WTC11 (cell line): Measurements from ENCODE around the gene FCHSD2. TPM values are rescaled to one million over a fixed set of nuclear protein-coding genes. Genes with fewer than 3 reads are reported as not detected.

Source experiments
- ATAC-seq: fragments of 200-7000 bp; cut with Tn5 transposase; 2 replicates; pipeline ENCODE4 v1.10.0; 2021; ENCODE audit warnings: mild to moderate bottlenecking, moderate library complexity
- CTCF ChIA-PET: fragments of 300-600 bp; sonication (Branson Sonifier 250); formaldehyde crosslinking; loops from one replicate; lab custom pipeline; 2021; ENCODE audit warnings: antibody characterized with exemption; lab: Charles Lee
- POLR2A ChIA-PET: fragments of 350-600 bp; sonication (Branson Sonifier 250); formaldehyde crosslinking; loops from one replicate; lab custom pipeline; 2021; ENCODE audit warnings: antibody characterized with exemption; lab: Charles Lee
- DNase-seq: peaks from one replicate; pipeline ENCODE4 v3.0.0; 2021; ENCODE audit warnings: low spot score
- H3K27ac Mint-ChIP-seq: 2 replicates; pipeline ENCODE4 v1.8.0; 2021; ENCODE audit warnings: mixed read lengths
- H3K27me3 Mint-ChIP-seq: 2 replicates; pipeline ENCODE4 v1.8.0; 2021; ENCODE audit warnings: low read depth, mild to moderate bottlenecking, moderate library complexity, mixed read lengths
- H3K36me3 Mint-ChIP-seq: 2 replicates; pipeline ENCODE4 v1.8.0; 2021; ENCODE audit warnings: mixed read lengths
- H3K4me1 Mint-ChIP-seq: 2 replicates; pipeline ENCODE4 v1.8.0; 2022; ENCODE audit warnings: mixed read lengths
- H3K4me3 Mint-ChIP-seq: 2 replicates; pipeline ENCODE4 v1.8.0; 2021; ENCODE audit warnings: mild to moderate bottlenecking, moderate library complexity, mixed read lengths
- H3K9me3 Mint-ChIP-seq: 2 replicates; pipeline ENCODE4 v1.8.0; 2021; ENCODE audit warnings: mixed read lengths
- ATF1 ChIP-seq: sonication (generic); formaldehyde crosslinking; IDR thresholded peaks from 2 replicates; pipeline ENCODE4 v1.8.1; 2023; ENCODE audit warnings: mild to moderate bottlenecking, moderate library complexity, missing genetic modification reagents
- FOXK1 ChIP-seq: sonication (generic); formaldehyde crosslinking; IDR thresholded peaks from 2 replicates; pipeline ENCODE4 v1.8.0; 2022; ENCODE audit warnings: mild to moderate bottlenecking, moderate library complexity, missing genetic modification reagents
- GABPB1 ChIP-seq: sonication (generic); formaldehyde crosslinking; IDR thresholded peaks from 2 replicates; pipeline ENCODE4 v1.8.1; 2023; ENCODE audit warnings: mild to moderate bottlenecking, missing genetic modification reagents
- GTF2I ChIP-seq: fragments of 250-450 bp; sonication (Bioruptor Pico); conservative IDR thresholded peaks from 2 replicates; pipeline ENCODE4 v1.4.0; 2021; ENCODE audit warnings: mild to moderate bottlenecking
- IRF2 ChIP-seq: sonication (generic); formaldehyde crosslinking; IDR thresholded peaks from 2 replicates; pipeline ENCODE4 v1.8.0; 2022; ENCODE audit warnings: low read depth, missing genetic modification reagents, borderline replicate concordance
- PRRX2 ChIP-seq: fragments of 250-450 bp; sonication (Bioruptor Pico); IDR thresholded peaks from 2 replicates; pipeline ENCODE4 v1.8.0; 2021; ENCODE audit warnings: mild to moderate bottlenecking
- SOX15 ChIP-seq: fragments of 250-450 bp; sonication (Bioruptor Pico); IDR thresholded peaks from 2 replicates; pipeline ENCODE4 v1.9.0; 2021; ENCODE audit warnings: mild to moderate bottlenecking
- TEAD1 ChIP-seq: sonication (generic); formaldehyde crosslinking; IDR thresholded peaks from 2 replicates; pipeline ENCODE4 v1.8.0; 2022; ENCODE audit warnings: mild to moderate bottlenecking, missing genetic modification reagents
- ZNF232 ChIP-seq: sonication (generic); formaldehyde crosslinking; IDR thresholded peaks from 2 replicates; pipeline ENCODE4 v1.8.0; 2022; ENCODE audit warnings: mild to moderate bottlenecking, missing genetic modification reagents
- ZNF263 ChIP-seq: sonication (generic); formaldehyde crosslinking; IDR thresholded peaks from 2 replicates; pipeline ENCODE4 v1.8.1; 2022; ENCODE audit warnings: low read depth, mild to moderate bottlenecking, moderate library complexity, missing genetic modification reagents
- ZNF317 ChIP-seq: sonication (generic); formaldehyde crosslinking; IDR thresholded peaks from 2 replicates; pipeline ENCODE4 v1.8.1; 2023; ENCODE audit warnings: low read depth, mild to moderate bottlenecking, moderate library complexity, missing genetic modification reagents, borderline replicate concordance
- ZNF423 ChIP-seq: fragments of 250-450 bp; sonication (Bioruptor Pico); IDR thresholded peaks from 2 replicates; pipeline ENCODE4 v2.1.2; 2022; ENCODE audit warnings: mild to moderate bottlenecking, moderate library complexity
- total RNA-seq: library from RNA; stranded (reverse); gene quantifications from 3 replicates; pipeline ENCODE4 v1.2.3, GENCODE V29; 2021
- TF ChIP-seq, protein P1 (sequence below): sonication (generic); formaldehyde crosslinking; conservative IDR thresholded peaks from 2 replicates; pipeline ENCODE4 v1.8.1; 2022; ENCODE audit warnings: mild to moderate bottlenecking, missing genetic modification reagents
- TF ChIP-seq, protein P2 (sequence below): sonication (generic); formaldehyde crosslinking; IDR thresholded peaks from 2 replicates; pipeline ENCODE4 v1.8.1; 2023; ENCODE audit warnings: mild to moderate bottlenecking, moderate library complexity, missing genetic modification reagents
- TF ChIP-seq, protein P3 (sequence below): fragments of 250-450 bp; sonication (Bioruptor Pico); conservative IDR thresholded peaks from 2 replicates; pipeline ENCODE4 v1.9.0; 2021; ENCODE audit warnings: mild to moderate bottlenecking
- TF ChIP-seq, protein P4 (sequence below): sonication (generic); formaldehyde crosslinking; IDR thresholded peaks from 2 replicates; pipeline ENCODE4 v1.8.0; 2023; ENCODE audit warnings: missing genetic modification reagents
- TF ChIP-seq, protein P5 (sequence below): sonication (generic); formaldehyde crosslinking; IDR thresholded peaks from 2 replicates; pipeline ENCODE4 v1.8.0; 2022; ENCODE audit warnings: mild to moderate bottlenecking, missing genetic modification reagents
- TF ChIP-seq, protein P6 (sequence below): sonication (generic); formaldehyde crosslinking; IDR thresholded peaks from 2 replicates; pipeline ENCODE4 v1.8.0; 2022; ENCODE audit warnings: missing genetic modification reagents
- TF ChIP-seq, protein P7 (sequence below): sonication (generic); formaldehyde crosslinking; IDR thresholded peaks from 2 replicates; pipeline ENCODE4 v1.8.1; 2023; ENCODE audit warnings: mild to moderate bottlenecking, missing genetic modification reagents, moderate library complexity

FCHSD2 gene
- total RNA-seq, 1 experiment from 2014 or later = 10.1 TPM

DNA sequence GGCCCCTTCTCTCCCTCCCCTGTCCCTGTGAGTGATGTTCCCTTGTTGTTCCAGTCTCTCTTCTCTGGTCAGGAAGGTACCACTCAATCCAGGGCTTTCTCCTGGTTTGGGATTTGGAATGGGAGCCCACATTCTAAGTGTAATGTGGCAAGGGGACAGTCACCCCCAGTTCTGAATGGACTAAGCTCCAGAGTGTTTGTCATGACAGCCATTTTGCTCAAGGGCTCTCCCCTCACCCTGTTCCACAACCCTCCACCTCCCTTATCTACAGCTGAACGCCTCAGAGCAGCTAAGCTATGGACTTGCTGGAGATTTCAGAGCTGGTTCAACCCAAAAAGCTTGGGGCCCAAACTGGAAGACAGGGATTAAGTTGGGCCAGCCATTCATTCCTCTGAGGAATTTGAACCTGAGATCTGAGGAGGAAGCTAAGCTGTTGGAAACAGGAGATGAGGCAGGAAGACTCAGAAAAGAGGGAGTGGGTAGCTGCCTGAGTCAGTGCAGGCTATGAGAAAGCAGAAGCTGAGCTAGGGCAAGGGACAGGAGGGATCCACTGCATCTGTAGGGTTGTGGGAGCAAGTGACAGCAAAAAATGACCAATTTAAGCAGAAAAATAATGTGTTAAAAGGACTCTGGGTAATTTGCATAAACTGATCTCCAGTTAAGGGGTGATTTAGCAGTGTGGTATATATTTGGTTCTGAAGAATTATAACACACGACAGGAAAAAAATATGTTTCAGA lies 22.9 kb upstream of the FCHSD2 start:
- DNase-seq = no peak
- Mint-ChIP-seq H3K9me3 (peaks cover 5% of the 10 kb centered on the region), H3K36me3 (no peaks in the 10 kb centered on the region), H3K27ac (no peak overlapping the region), H3K27me3 (no peaks in the 10 kb centered on the region; the same call in none of the 2 replicates), H3K4me1 (peaks cover 18% of the 10 kb centered on the region), H3K4me3 (no peak overlapping the region)
- no peak for ATAC-seq
- ChIA-PET POLR2A (interaction anchor here (0.8 kb wide), 1 partner anchor 23 kb away, joined by 4 read pairs; the partner anchor contains the start of gene FCHSD2), CTCF (interaction anchor here (0.7 to 2.0 kb wide), 6 partner anchors 14 to 124 kb away, joined by 3 to 10 read pairs (median 3); partner anchors contain the start of gene FCHSD2)
- TF ChIP-seq, protein P1, sequence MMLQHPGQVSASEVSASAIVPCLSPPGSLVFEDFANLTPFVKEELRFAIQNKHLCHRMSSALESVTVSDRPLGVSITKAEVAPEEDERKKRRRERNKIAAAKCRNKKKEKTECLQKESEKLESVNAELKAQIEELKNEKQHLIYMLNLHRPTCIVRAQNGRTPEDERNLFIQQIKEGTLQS = no peak
- TF ChIP-seq SOX15 (CRISPR knock-in tag) = no peak
- no peak for TF ChIP-seq TEAD1 (CRISPR knock-in tag)
- no peak for TF ChIP-seq GABPB1
- TF ChIP-seq, protein P2, sequence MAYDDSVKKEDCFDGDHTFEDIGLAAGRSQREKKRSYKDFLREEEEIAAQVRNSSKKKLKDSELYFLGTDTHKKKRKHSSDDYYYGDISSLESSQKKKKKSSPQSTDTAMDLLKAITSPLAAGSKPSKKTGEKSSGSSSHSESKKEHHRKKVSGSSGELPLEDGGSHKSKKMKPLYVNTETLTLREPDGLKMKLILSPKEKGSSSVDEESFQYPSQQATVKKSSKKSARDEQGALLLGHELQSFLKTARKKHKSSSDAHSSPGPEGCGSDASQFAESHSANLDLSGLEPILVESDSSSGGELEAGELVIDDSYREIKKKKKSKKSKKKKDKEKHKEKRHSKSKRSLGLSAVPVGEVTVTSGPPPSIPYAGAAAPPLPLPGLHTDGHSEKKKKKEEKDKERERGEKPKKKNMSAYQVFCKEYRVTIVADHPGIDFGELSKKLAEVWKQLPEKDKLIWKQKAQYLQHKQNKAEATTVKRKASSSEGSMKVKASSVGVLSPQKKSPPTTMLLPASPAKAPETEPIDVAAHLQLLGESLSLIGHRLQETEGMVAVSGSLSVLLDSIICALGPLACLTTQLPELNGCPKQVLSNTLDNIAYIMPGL = no peak
- TF ChIP-seq ZNF232 (CRISPR knock-in tag) = no peak
- TF ChIP-seq ZNF317 (CRISPR knock-in tag) = no peak
- TF ChIP-seq PRRX2 (CRISPR knock-in tag) = no peak
- no peak for TF ChIP-seq ATF1 (CRISPR knock-in tag)
- no peak for TF ChIP-seq ZNF423
- TF ChIP-seq GTF2I = no peak
- TF ChIP-seq, protein P3, sequence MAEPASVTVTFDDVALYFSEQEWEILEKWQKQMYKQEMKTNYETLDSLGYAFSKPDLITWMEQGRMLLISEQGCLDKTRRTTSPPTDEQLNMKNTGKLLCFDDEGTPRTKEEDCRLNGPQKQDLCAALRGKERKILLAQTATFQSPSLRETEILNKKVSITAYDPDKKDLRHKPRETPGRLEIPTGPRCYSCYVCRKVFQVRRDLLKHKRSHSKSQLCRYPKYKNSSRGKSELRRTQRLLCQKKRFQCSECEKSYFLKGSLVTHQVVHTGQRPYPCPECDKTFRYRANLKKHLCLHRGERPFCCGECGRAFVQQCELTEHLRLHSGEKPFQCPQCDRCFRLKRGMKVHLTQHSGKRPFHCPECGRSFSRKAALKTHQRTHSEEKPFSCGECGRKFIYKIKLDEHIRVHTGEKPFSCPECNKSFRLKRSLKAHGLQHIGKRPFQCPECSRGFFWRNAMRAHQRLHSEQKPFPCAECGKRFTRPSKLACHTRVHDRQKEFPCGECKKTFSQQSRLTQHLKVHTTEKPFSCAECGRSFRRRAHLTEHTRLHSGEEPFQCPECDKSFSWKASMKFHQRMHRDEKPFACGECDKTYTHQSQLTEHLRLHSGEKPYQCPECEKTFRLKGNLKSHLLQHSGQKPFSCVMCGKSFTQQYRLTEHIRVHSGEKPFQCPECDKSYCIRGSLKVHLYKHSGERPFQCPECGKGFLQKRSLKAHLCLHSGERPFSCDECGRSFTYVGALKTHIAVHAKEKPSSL (CRISPR knock-in tag) = no peak
- TF ChIP-seq, protein P4, sequence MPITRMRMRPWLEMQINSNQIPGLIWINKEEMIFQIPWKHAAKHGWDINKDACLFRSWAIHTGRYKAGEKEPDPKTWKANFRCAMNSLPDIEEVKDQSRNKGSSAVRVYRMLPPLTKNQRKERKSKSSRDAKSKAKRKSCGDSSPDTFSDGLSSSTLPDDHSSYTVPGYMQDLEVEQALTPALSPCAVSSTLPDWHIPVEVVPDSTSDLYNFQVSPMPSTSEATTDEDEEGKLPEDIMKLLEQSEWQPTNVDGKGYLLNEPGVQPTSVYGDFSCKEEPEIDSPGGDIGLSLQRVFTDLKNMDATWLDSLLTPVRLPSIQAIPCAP (CRISPR knock-in tag) = no peak
- no peak for TF ChIP-seq ZNF263
- TF ChIP-seq, protein P5, sequence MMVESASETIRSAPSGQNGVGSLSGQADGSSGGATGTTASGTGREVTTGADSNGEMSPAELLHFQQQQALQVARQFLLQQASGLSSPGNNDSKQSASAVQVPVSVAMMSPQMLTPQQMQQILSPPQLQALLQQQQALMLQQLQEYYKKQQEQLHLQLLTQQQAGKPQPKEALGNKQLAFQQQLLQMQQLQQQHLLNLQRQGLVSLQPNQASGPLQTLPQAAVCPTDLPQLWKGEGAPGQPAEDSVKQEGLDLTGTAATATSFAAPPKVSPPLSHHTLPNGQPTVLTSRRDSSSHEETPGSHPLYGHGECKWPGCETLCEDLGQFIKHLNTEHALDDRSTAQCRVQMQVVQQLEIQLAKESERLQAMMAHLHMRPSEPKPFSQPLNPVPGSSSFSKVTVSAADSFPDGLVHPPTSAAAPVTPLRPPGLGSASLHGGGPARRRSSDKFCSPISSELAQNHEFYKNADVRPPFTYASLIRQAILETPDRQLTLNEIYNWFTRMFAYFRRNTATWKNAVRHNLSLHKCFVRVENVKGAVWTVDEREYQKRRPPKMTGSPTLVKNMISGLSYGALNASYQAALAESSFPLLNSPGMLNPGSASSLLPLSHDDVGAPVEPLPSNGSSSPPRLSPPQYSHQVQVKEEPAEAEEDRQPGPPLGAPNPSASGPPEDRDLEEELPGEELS = no peak
- TF ChIP-seq FOXK1 (CRISPR knock-in tag) = no peak
- TF ChIP-seq, protein P6, sequence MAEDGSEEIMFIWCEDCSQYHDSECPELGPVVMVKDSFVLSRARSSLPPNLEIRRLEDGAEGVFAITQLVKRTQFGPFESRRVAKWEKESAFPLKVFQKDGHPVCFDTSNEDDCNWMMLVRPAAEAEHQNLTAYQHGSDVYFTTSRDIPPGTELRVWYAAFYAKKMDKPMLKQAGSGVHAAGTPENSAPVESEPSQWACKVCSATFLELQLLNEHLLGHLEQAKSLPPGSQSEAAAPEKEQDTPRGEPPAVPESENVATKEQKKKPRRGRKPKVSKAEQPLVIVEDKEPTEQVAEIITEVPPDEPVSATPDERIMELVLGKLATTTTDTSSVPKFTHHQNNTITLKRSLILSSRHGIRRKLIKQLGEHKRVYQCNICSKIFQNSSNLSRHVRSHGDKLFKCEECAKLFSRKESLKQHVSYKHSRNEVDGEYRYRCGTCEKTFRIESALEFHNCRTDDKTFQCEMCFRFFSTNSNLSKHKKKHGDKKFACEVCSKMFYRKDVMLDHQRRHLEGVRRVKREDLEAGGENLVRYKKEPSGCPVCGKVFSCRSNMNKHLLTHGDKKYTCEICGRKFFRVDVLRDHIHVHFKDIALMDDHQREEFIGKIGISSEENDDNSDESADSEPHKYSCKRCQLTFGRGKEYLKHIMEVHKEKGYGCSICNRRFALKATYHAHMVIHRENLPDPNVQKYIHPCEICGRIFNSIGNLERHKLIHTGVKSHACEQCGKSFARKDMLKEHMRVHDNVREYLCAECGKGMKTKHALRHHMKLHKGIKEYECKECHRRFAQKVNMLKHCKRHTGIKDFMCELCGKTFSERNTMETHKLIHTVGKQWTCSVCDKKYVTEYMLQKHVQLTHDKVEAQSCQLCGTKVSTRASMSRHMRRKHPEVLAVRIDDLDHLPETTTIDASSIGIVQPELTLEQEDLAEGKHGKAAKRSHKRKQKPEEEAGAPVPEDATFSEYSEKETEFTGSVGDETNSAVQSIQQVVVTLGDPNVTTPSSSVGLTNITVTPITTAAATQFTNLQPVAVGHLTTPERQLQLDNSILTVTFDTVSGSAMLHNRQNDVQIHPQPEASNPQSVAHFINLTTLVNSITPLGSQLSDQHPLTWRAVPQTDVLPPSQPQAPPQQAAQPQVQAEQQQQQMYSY (CRISPR knock-in tag) = no peak
- TF ChIP-seq, protein P7, sequence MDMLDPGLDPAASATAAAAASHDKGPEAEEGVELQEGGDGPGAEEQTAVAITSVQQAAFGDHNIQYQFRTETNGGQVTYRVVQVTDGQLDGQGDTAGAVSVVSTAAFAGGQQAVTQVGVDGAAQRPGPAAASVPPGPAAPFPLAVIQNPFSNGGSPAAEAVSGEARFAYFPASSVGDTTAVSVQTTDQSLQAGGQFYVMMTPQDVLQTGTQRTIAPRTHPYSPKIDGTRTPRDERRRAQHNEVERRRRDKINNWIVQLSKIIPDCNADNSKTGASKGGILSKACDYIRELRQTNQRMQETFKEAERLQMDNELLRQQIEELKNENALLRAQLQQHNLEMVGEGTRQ (CRISPR knock-in tag) = no peak
- no peak for TF ChIP-seq IRF2 (CRISPR knock-in tag)
